Upper lobe of left lung (tissue), 6 donors: Measurements from ENCODE around the gene FNDC5. TPM values are rescaled to one million over a fixed set of nuclear protein-coding genes. Genes with fewer than 3 reads are reported as not detected.

ENCODE experiments used
- ATAC-seq, 2 donors: fragments of 200-7000 bp; cut with Tn5 transposase; one replicate each; pipeline ENCODE4 v1.9.1; 2022; ENCODE audit warnings: mild to moderate bottlenecking in 2 of 2, moderate library complexity in 2 of 2; ENCODE audit not compliant: low FRiP score in 2 of 2
- DNase-seq, 2 donors: peaks; one replicate each; pipeline ENCODE4 v3.0.0-alpha.2; 2019 to 2020
- H3K27ac ChIP-seq, 4 donors: fragments of 200-600 bp; sonication (generic); one replicate each; pipeline ENCODE4 v1.5.1; 2016 to 2019
- H3K27me3 ChIP-seq, 4 donors: fragments of 200-600 bp; sonication (generic); one replicate each; pipeline ENCODE4 v1.5.1; 2017 to 2019
- H3K36me3 ChIP-seq, 4 donors: fragments of 200-600 bp; sonication (generic); one replicate each; pipeline ENCODE4 v1.5.1; 2016 to 2019
- H3K4me1 ChIP-seq, 4 donors: fragments of 200-600 bp; sonication (generic); one replicate each; pipeline ENCODE4 v1.5.1; 2018 to 2019
- H3K4me3 ChIP-seq, 4 donors: fragments of 200-600 bp; sonication (generic); one replicate each; pipeline ENCODE4 v1.5.1; 2017 to 2019; ENCODE audit warnings: mild to moderate bottlenecking in 2 of 4, moderate library complexity in 1 of 4
- H3K9me3 ChIP-seq, 4 donors: fragments of 200-600 bp; sonication (generic); one replicate each; pipeline ENCODE4 v1.5.1; 2018 to 2019
- CTCF ChIP-seq, 6 experiments: fragments of 450-650 bp in 4 of 6; fragments of 200-600 bp in 2 of 6; sonication (generic) in 2 of 6; IDR thresholded peaks; one replicate each; pipeline ENCODE4 v1.5.1; 2016 to 2019; ENCODE audit warnings: antibody characterized with exemption in 6 of 6
- EP300 ChIP-seq, 4 donors: sonication (generic); formaldehyde crosslinking; IDR thresholded peaks; one replicate each; pipeline ENCODE4 v1.5.1; 2017; ENCODE audit warnings: antibody characterized with exemption in 4 of 4, control low read depth in 2 of 4
- POLR2A ChIP-seq, 4 donors: fragments of 450-650 bp; IDR thresholded peaks; one replicate each; pipeline ENCODE4 v1.5.1; 2016 to 2017; ENCODE audit warnings: antibody characterized with exemption in 4 of 4, mild to moderate bottlenecking in 2 of 4
- POLR2AphosphoS5 ChIP-seq, 2 donors: sonication (generic); formaldehyde crosslinking; IDR thresholded peaks; one replicate each; pipeline ENCODE4 v1.5.1; 2017; ENCODE audit warnings: antibody characterized with exemption in 2 of 2
- WGBS, 2 donors: methylation state at CpG; one replicate each; pipeline ENCODE4 v1.1.5; 2017 to 2018; 5-methylcytosine and 5-hydroxymethylcytosine counted together
- total RNA-seq, 6 donors: library from RNA; depleted of rRNA in 4 of 6; stranded (reverse); fragments of >200 nt in 4 of 6; gene quantifications; one replicate each; pipeline versions ENCODE4 v1.1.0 to v1.2.1, GENCODE V29; 2016 to 2021
- donor health status: DM: no; HTN: no; CAD: no; lungs with moderate emphysema.
- donor health status: DM: no; HTN: yes; CAD: no; lungs with severe emphysema.

The FNDC5 gene
- total RNA-seq, 6 donors from 2014 or later = 0.30 to 10.3 (median 2.2) TPM; not detected in 2

DNA sequence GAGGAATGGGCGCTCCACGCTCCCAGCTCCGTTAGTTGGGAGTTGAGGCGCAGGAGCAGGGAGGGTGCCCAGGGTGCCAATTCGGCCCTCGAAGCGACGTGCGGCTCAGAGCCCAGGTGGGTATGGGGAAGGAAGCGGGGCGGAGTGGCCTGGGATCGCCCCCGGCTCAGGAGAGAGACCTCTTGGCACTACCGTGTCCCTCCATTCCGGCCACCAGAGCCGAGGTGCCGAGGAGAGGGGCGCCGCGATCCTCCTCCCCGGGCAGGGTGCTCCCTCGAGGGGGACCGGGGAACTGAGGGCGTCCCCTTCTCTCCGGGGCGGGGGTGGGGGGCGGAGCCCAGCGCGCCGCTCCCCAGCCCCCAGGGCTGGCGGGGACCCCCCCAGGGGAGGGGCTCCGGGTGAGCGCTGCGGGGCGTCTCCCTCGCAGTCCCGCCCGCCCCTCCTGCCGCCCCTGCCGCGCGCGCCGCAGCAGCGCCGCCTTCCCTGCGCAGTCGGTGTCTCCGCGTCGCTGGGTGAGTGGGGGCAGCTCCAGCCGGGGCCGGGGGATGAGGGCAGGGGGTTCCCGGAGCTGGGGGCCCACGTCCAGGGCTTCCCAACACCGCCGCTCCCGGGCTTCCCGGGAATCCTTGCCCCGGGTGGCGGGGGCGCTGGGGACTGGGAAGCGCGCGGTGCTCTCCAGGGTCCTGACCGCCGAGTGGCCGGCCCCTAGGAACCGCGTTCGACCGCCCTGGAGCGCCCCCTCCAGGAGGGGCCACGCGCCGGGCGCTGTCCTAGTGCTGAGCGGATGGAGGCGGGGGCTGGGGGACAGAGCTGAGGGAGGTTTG lies 15.5 kb upstream of the FNDC5 start, which contains the start of gene HPCA:
TSS of gene HPCA (plus strand) at position 488 of the 824 bp plus-strand sequence. CDS start 2,408 bp downstream, outside the sequence.
- H3K4me1 ChIP-seq = peaks cover 6 to 22% (median 10%) of the 10 kb centered on the region in 4 donors
- no peaks in the 10 kb centered on the region for H3K36me3 ChIP-seq
- peak; percentile 51 to 90 for DNase-seq
- no peaks in the 10 kb centered on the region for H3K9me3 ChIP-seq
- H3K27me3 ChIP-seq = peaks cover 0 to 37% (median 21%) of the 10 kb centered on the region in 4 donors
- TF ChIP-seq EP300 (IDR thresholded peaks at IDR 0.05) (no peak), CTCF (IDR thresholded peaks at IDR 0.05) (peak in 3 of 6 experiments; percentile 34 to 51 (median 44))
- peak within 1 kb of the TSS in 2 of 4 donors; percentile 14 to 25 for H3K4me3 ChIP-seq
- WGBS, 2 donors = 4 to 5% methylated on average over 17 to 37 of the region's 79 CpGs
- H3K27ac ChIP-seq = no peak within 1 kb of the TSS
- peak; percentile 76 to 85 for ATAC-seq

GRCh38 chr1:32885676-32886003 lies 14.9 kb upstream of the FNDC5 start:
- Histone ChIP-seq H3K27ac (no peak overlapping the region), H3K27me3 (peaks cover 0 to 37% (median 21%) of the 10 kb centered on the region in 4 donors), H3K9me3 (no peaks in the 10 kb centered on the region), H3K36me3 (no peaks in the 10 kb centered on the region), H3K4me3 (no peak overlapping the region), H3K4me1 (peaks cover 6 to 22% (median 10%) of the 10 kb centered on the region in 4 donors)
- DNase-seq (no peak), ATAC-seq (no peak)
- no peak for TF ChIP-seq POLR2AphosphoS5 (IDR thresholded peaks at IDR 0.05)
- TF ChIP-seq CTCF (IDR thresholded peaks at IDR 0.05) = no peak
- no peak for TF ChIP-seq EP300 (IDR thresholded peaks at IDR 0.05)
- no peak for TF ChIP-seq POLR2A (IDR thresholded peaks at IDR 0.05)
- 19 to 21% methylated on average over 8 of the region's 8 CpGs for WGBS, 2 donors

- Histone ChIP-seq H3K4me1 (peaks cover 6 to 22% (median 10%) of the 10 kb centered on the region in 4 donors), H3K36me3 (no peaks in the 10 kb centered on the region), H3K27ac (no peak overlapping the region), H3K27me3 (peaks cover 0 to 37% (median 21%) of the 10 kb centered on the region in 4 donors), H3K4me3 (no peak overlapping the region), H3K9me3 (no peaks in the 10 kb centered on the region)
- 48 to 51% methylated on average over 5 to 12 of the region's 12 CpGs for WGBS, 2 donors
- DNase-seq = no peak
- TF ChIP-seq EP300 (IDR thresholded peaks at IDR 0.05) (no peak), POLR2A (IDR thresholded peaks at IDR 0.05) (no peak)
- ATAC-seq = no peak
Measured at GRCh38 chr1:32884726-32885125, 14.0 kb upstream of the FNDC5 start.

GRCh38 chr1:32884032-32884372 lies 13.3 kb upstream of the FNDC5 start:
- TF ChIP-seq EP300 (IDR thresholded peaks at IDR 0.05) (no peak), POLR2A (IDR thresholded peaks at IDR 0.05) (no peak), CTCF (IDR thresholded peaks at IDR 0.05) (no peak), POLR2AphosphoS5 (IDR thresholded peaks at IDR 0.05) (no peak)
- H3K27me3 ChIP-seq = peaks cover 0 to 37% (median 21%) of the 10 kb centered on the region in 4 donors
- ATAC-seq (no peak), DNase-seq (no peak)
- H3K4me1 ChIP-seq = peaks cover 6 to 22% (median 10%) of the 10 kb centered on the region in 4 donors
- WGBS, 2 donors = 25 to 76% methylated on average over 2 to 4 of the region's 4 CpGs
- H3K36me3 ChIP-seq = no peaks in the 10 kb centered on the region
- no peak overlapping the region for H3K27ac ChIP-seq
- H3K4me3 ChIP-seq = no peak overlapping the region
- no peaks in the 10 kb centered on the region for H3K9me3 ChIP-seq

DNA sequence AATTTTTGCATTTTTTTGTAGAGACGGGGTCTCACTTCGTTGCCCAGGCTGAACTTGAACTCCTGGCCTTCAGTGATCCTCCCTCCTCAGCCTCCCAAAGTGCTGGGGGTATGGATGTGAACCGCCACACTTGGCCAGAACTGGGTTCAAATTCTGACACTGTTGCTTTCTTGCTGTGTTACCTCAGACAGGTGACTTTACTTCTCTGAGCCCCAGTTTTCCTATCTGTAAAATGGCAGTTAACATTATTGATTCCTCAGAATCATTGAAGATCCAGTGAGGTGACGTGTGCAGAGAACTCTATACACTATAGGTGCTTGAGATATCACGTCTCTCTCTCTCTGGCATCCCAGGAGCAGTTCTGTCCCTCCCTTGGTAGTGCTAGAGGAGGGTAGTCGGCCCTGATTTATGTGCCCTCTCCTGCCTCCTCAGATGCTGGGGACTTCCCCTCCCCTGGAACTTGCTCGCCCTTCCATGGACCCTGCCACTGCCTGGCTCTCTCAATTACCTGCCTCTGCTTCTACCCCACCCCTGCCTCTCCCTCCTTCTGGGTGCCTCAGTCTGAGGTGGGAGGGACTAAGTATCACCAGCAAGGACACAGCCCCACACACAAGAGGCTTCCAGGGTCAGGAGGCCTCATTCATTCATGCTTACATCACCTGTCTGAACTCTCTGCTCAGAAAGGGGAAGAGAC lies 12.8 kb upstream of the FNDC5 start:
- Histone ChIP-seq H3K36me3 (no peaks in the 10 kb centered on the region), H3K9me3 (no peaks in the 10 kb centered on the region), H3K4me1 (peaks cover 6 to 22% (median 10%) of the 10 kb centered on the region in 4 donors), H3K27me3 (peaks cover 0 to 37% (median 21%) of the 10 kb centered on the region in 4 donors), H3K27ac (no peak overlapping the region), H3K4me3 (no peak overlapping the region)
- DNase-seq (no peak), ATAC-seq (no peak)
- TF ChIP-seq POLR2A (IDR thresholded peaks at IDR 0.05) (no peak), CTCF (IDR thresholded peaks at IDR 0.05) (no peak), EP300 (IDR thresholded peaks at IDR 0.05) (no peak), POLR2AphosphoS5 (IDR thresholded peaks at IDR 0.05) (no peak)
- WGBS, 2 donors = 76 to 85% methylated on average over 7 of the region's 7 CpGs
